ENCODE measurements around the gene GABBR2. TPM values are rescaled to one million over a fixed set of nuclear protein-coding genes. Genes with fewer than 3 reads are reported as not detected.

The GABBR2 gene
- total and polyA plus RNA-seq, 4 donors, result 0.39 TPM; not detected in 3

- WGBS, 2 donors, result 29 to 32% methylated on average over 9 of the region's 9 CpGs
- H3K9me3 ChIP-seq (ENCODE audit: control insufficient read depth, low read length), result no peaks in the 10 kb centered on the region
- peak; percentile 84 for ATAC-seq (ENCODE audit: low FRiP score)
- no peaks in the 10 kb centered on the region for H3K36me3 ChIP-seq (ENCODE audit: control insufficient read depth in 1 of 2, insufficient read depth in 2 of 2, low read length in 1 of 2)
- intact Hi-C loops (cut with DNase I), result loop anchor here (2.0 to 5.0 kb wide), 2 partner anchors 459 to 462 kb away; no protein-coding TSS in a partner anchor
- peak; percentile 77 to 87 for DNase-seq
- no peak overlapping the region for H3K4me3 ChIP-seq (ENCODE audit: low read length in 2 of 2)
- H3K27ac ChIP-seq (ENCODE audit: low read depth in 1 of 2, low read length in 2 of 2), result no peak overlapping the region
- H3K4me1 ChIP-seq (ENCODE audit: control insufficient read depth in 1 of 2, insufficient read depth in 2 of 2, low read length in 2 of 2), result no peaks in the 10 kb centered on the region
- no peaks in the 10 kb centered on the region for H3K27me3 ChIP-seq (ENCODE audit: control insufficient read depth in 1 of 2, insufficient read depth in 2 of 2, low read length in 1 of 2)
Measured at GRCh38 chr9:98315551-98316060, 393.1 kb downstream of the GABBR2 start.

- H3K27me3 ChIP-seq (ENCODE audit: control insufficient read depth in 1 of 2, insufficient read depth in 2 of 2, low read length in 1 of 2), result no peaks in the 10 kb centered on the region
- no peaks in the 10 kb centered on the region for H3K4me1 ChIP-seq (ENCODE audit: control insufficient read depth in 1 of 2, insufficient read depth in 2 of 2, low read length in 2 of 2)
- H3K4me3 ChIP-seq (ENCODE audit: low read length in 2 of 2), result no peak overlapping the region
- no peaks in the 10 kb centered on the region for H3K36me3 ChIP-seq (ENCODE audit: control insufficient read depth in 1 of 2, insufficient read depth in 2 of 2, low read length in 1 of 2)
- WGBS, 2 donors, result 75 to 77% methylated on average over 7 of the region's 7 CpGs
- H3K9me3 ChIP-seq (ENCODE audit: control insufficient read depth, low read length), result no peaks in the 10 kb centered on the region
- ATAC-seq (ENCODE audit: low FRiP score), result no peak
- intact Hi-C loops (cut with DNase I), result loop anchor here (2.0 to 5.0 kb wide), 2 partner anchors 460 to 462 kb away; no protein-coding TSS in a partner anchor
- no peak for DNase-seq
- no peak overlapping the region for H3K27ac ChIP-seq (ENCODE audit: low read depth in 1 of 2, low read length in 2 of 2)
Measured at GRCh38 chr9:98315067-98315453, 393.7 kb downstream of the GABBR2 start.

GRCh38 chr9:98314381-98315066 is 394.2 kb downstream of the GABBR2 start:
- DNase-seq (no peak), ATAC-seq (ENCODE audit: low FRiP score) (no peak)
- H3K27ac ChIP-seq (ENCODE audit: low read depth in 1 of 2, low read length in 2 of 2), result no peak overlapping the region
- intact Hi-C loops (cut with DNase I), result loop anchor here (2.0 to 5.0 kb wide), 2 partner anchors 460 to 463 kb away; no protein-coding TSS in a partner anchor
- no peaks in the 10 kb centered on the region for H3K36me3 ChIP-seq (ENCODE audit: control insufficient read depth in 1 of 2, insufficient read depth in 2 of 2, low read length in 1 of 2)
- H3K9me3 ChIP-seq (ENCODE audit: control insufficient read depth, low read length), result no peaks in the 10 kb centered on the region
- 49 to 57% methylated on average over 6 of the region's 6 CpGs for WGBS, 2 donors
- no peak overlapping the region for H3K4me3 ChIP-seq (ENCODE audit: low read length in 2 of 2)
- no peaks in the 10 kb centered on the region for H3K4me1 ChIP-seq (ENCODE audit: control insufficient read depth in 1 of 2, insufficient read depth in 2 of 2, low read length in 2 of 2)
- H3K27me3 ChIP-seq (ENCODE audit: control insufficient read depth in 1 of 2, insufficient read depth in 2 of 2, low read length in 1 of 2), result no peaks in the 10 kb centered on the region

- 93% methylated on average over 3 of the region's 3 CpGs for WGBS, 2 donors
- Histone ChIP-seq H3K36me3 (ENCODE audit: control insufficient read depth in 1 of 2, insufficient read depth in 2 of 2, low read length in 1 of 2) (no peaks in the 10 kb centered on the region), H3K4me3 (ENCODE audit: low read length in 2 of 2) (no peak overlapping the region), H3K4me1 (ENCODE audit: control insufficient read depth in 1 of 2, insufficient read depth in 2 of 2, low read length in 2 of 2) (no peaks in the 10 kb centered on the region), H3K27ac (ENCODE audit: low read depth in 1 of 2, low read length in 2 of 2) (no peak overlapping the region), H3K27me3 (ENCODE audit: control insufficient read depth in 1 of 2, insufficient read depth in 2 of 2, low read length in 1 of 2) (no peaks in the 10 kb centered on the region), H3K9me3 (ENCODE audit: control insufficient read depth, low read length) (no peaks in the 10 kb centered on the region)
- DNase-seq (peak in 1 of 2 donors; percentile 9), ATAC-seq (ENCODE audit: low FRiP score) (no peak)
- intact Hi-C loops (cut with DNase I), result no loop called here
Measured at GRCh38 chr9:98312365-98312764, 396.4 kb downstream of the GABBR2 start.

- no peak for ATAC-seq (ENCODE audit: low FRiP score)
Measured at GRCh38 chr9:98311541-98311940, 397.2 kb downstream of the GABBR2 start.

GRCh38 chr9:98310752-98311392 is 397.9 kb downstream of the GABBR2 start:
- H3K4me3 ChIP-seq (ENCODE audit: low read length in 2 of 2), result no peak overlapping the region
- no peak overlapping the region for H3K27ac ChIP-seq (ENCODE audit: low read depth in 1 of 2, low read length in 2 of 2)
- intact Hi-C loops (cut with DNase I), result no loop called here
- no peaks in the 10 kb centered on the region for H3K9me3 ChIP-seq (ENCODE audit: control insufficient read depth, low read length)
- no peaks in the 10 kb centered on the region for H3K4me1 ChIP-seq (ENCODE audit: control insufficient read depth in 1 of 2, insufficient read depth in 2 of 2, low read length in 2 of 2)
- DNase-seq (peak in 1 of 2 donors; percentile 14), ATAC-seq (ENCODE audit: low FRiP score) (no peak)
- WGBS, 2 donors, result 81 to 84% methylated on average over 6 of the region's 6 CpGs
- H3K36me3 ChIP-seq (ENCODE audit: control insufficient read depth in 1 of 2, insufficient read depth in 2 of 2, low read length in 1 of 2), result no peaks in the 10 kb centered on the region
- H3K27me3 ChIP-seq (ENCODE audit: control insufficient read depth in 1 of 2, insufficient read depth in 2 of 2, low read length in 1 of 2), result no peaks in the 10 kb centered on the region

More at GRCh38 chr9:98311541-98311940, 397.2 kb downstream of the GABBR2 start:
- Histone ChIP-seq H3K4me1 (ENCODE audit: control insufficient read depth in 1 of 2, insufficient read depth in 2 of 2, low read length in 2 of 2) (no peaks in the 10 kb centered on the region), H3K27me3 (ENCODE audit: control insufficient read depth in 1 of 2, insufficient read depth in 2 of 2, low read length in 1 of 2) (no peaks in the 10 kb centered on the region), H3K36me3 (ENCODE audit: control insufficient read depth in 1 of 2, insufficient read depth in 2 of 2, low read length in 1 of 2) (no peaks in the 10 kb centered on the region), H3K9me3 (ENCODE audit: control insufficient read depth, low read length) (no peaks in the 10 kb centered on the region), H3K27ac (ENCODE audit: low read depth in 1 of 2, low read length in 2 of 2) (no peak overlapping the region), H3K4me3 (ENCODE audit: low read length in 2 of 2) (no peak overlapping the region)
- peak in 1 of 2 donors; percentile 57 for DNase-seq
- intact Hi-C loops (cut with DNase I), result no loop called here

GRCh38 chr9:98306384-98307145 is 402.2 kb downstream of the GABBR2 start:
- Histone ChIP-seq H3K4me3 (ENCODE audit: low read length in 2 of 2) (no peak overlapping the region), H3K9me3 (ENCODE audit: control insufficient read depth, low read length) (no peaks in the 10 kb centered on the region), H3K27ac (ENCODE audit: low read depth in 1 of 2, low read length in 2 of 2) (no peak overlapping the region), H3K4me1 (ENCODE audit: control insufficient read depth in 1 of 2, insufficient read depth in 2 of 2, low read length in 2 of 2) (no peaks in the 10 kb centered on the region), H3K36me3 (ENCODE audit: control insufficient read depth in 1 of 2, insufficient read depth in 2 of 2, low read length in 1 of 2) (no peaks in the 10 kb centered on the region), H3K27me3 (ENCODE audit: control insufficient read depth in 1 of 2, insufficient read depth in 2 of 2, low read length in 1 of 2) (no peaks in the 10 kb centered on the region)
- ATAC-seq (ENCODE audit: low FRiP score) (no peak), DNase-seq (no peak)
- intact Hi-C loops (cut with DNase I), result no loop called here
- WGBS, 2 donors, result 50 to 60% methylated on average over 7 of the region's 7 CpGs

GRCh38 chr9:98304381-98304780 is 404.4 kb downstream of the GABBR2 start:
- no peaks in the 10 kb centered on the region for H3K4me1 ChIP-seq (ENCODE audit: control insufficient read depth in 1 of 2, insufficient read depth in 2 of 2, low read length in 2 of 2)
- H3K27me3 ChIP-seq (ENCODE audit: control insufficient read depth in 1 of 2, insufficient read depth in 2 of 2, low read length in 1 of 2), result no peaks in the 10 kb centered on the region
- peak in 1 of 2 donors; percentile 4 for DNase-seq
- 91% methylated on average over 4 of the region's 4 CpGs for WGBS, 2 donors
- no peaks in the 10 kb centered on the region for H3K36me3 ChIP-seq (ENCODE audit: control insufficient read depth in 1 of 2, insufficient read depth in 2 of 2, low read length in 1 of 2)
- H3K9me3 ChIP-seq (ENCODE audit: control insufficient read depth, low read length), result no peaks in the 10 kb centered on the region
- H3K4me3 ChIP-seq (ENCODE audit: low read length in 2 of 2), result no peak overlapping the region
- no peak overlapping the region for H3K27ac ChIP-seq (ENCODE audit: low read depth in 1 of 2, low read length in 2 of 2)
- intact Hi-C loops (cut with DNase I), result no loop called here
- ATAC-seq (ENCODE audit: low FRiP score), result no peak
